T1000 (cell line): ENCODE results near the gene SOWAHA.
"Not testable (repeated sequence)": the region's sequence is repeated elsewhere in the genome, so short reads cannot be mapped to it uniquely, and the experiment has no call there.

Experiments used
- DNase-seq: peaks from one replicate; lab custom pipeline; 2025; ENCODE audit warnings: mixed read lengths; lab: John Stamatoyannopoulos, UW

Gene SOWAHA

DNA sequence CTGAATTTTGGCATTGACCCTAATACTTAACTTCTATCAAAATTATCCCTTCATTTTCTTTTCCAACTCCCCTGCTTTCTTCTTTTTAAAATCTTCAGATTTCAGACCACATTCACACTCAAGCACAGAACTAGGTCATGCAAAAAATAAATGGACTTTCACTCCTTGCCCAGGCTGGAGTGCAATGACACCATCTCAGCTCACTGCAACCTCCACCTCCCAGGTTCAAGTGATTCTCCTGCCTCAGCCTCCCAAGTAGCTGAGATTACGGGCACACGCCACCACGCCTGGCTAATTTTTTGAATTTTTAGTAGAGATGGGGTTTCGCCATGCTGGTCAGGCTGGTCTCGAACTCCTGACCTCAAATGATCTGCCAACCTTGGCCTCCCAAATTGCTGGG, 41.9 kb downstream of the SOWAHA start:
- DNase-seq, result not testable (repeated sequence)

GRCh38 chr5:132856011-132856410, 42.9 kb downstream of the SOWAHA start:
- DNase-seq, result no peak

GRCh38 chr5:132859889-132860437, 46.9 kb downstream of the SOWAHA start:
- no peak for DNase-seq

- DNase-seq, result no peak
Observed at GRCh38 chr5:132860742-132861141, 47.6 kb downstream of the SOWAHA start.

DNA sequence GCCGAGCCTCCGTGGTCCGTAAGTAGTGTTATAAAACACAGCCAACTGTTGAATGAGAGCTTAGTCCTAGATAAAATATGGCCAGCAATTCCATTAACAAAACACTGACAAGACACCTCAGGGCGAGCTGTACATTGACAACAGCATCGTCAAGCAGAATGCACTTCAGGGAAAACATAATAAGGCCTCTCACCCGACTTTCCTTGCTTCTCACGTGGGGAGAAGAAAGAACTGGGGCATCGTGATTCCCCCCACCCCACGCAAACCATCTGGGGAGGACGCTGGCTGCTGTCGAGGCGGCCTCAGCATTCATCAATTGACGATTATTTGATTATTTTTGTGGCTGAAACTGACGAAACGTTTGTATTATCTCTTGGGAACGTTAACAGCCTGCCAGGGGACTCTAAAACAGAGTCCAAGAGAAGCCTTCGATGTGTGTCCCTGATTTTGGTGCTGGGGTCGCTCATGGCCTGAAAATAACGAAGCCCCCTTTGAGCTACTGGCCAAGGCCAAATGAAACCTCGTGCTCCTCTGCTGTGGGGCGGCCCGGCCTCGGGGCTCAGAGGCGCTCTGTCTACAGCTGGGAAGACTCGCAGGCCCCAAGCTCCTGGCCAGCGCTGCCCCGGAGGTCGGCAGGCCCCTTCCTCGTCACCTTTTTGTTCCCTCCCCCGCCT, 52.7 kb downstream of the SOWAHA start:
- no peak for DNase-seq
